SU-DHL-6 (cell line): Measurements from ENCODE around the gene RBMS3.

Source experiments
- H2AFZ ChIP-seq: fragments of 200-600 bp; sonication (generic); 2 replicates; pipeline ENCODE4 v1.6.1; 2014; ENCODE audit warnings: low read depth, mild to moderate bottlenecking, moderate library complexity, mixed read lengths, antibody characterized with exemption, low read length; ENCODE audit not compliant: severe bottlenecking
- H3F3A ChIP-seq: fragments of 200-600 bp; shearing (Covaris generic); 2 replicates; pipeline ENCODE4 v1.6.0; 2016; ENCODE audit warnings: antibody characterized with exemption, mild to moderate bottlenecking; ENCODE audit not compliant: insufficient read depth
- H3K27ac ChIP-seq: fragments of 200-600 bp; sonication (generic); 2 replicates; pipeline ENCODE4 v1.5.1; 2016; ENCODE audit warnings: low read depth, mild to moderate bottlenecking, low read length, moderate library complexity, mixed read lengths
- H3K27me3 ChIP-seq: fragments of 200-600 bp; sonication (generic), shearing (Covaris generic); 2 replicates; pipeline ENCODE4 v1.6.0; 2014; ENCODE audit warnings: mild to moderate bottlenecking, low read length
- H3K36me3 ChIP-seq: fragments of 200-600 bp; sonication (generic); 2 replicates; pipeline ENCODE4 v1.6.1; 2014; ENCODE audit warnings: mild to moderate bottlenecking, low read length, mixed read lengths
- H3K4me2 ChIP-seq: fragments of 300-600, 200-600 bp; shearing (Covaris generic), sonication (generic); 2 replicates; pipeline ENCODE4 v1.6.0; 2014; ENCODE audit warnings: low read length, low read depth, mild to moderate bottlenecking; ENCODE audit not compliant: poor library complexity, severe bottlenecking
- H3K4me3 ChIP-seq: fragments of 200-600 bp; sonication (generic); 2 replicates; pipeline ENCODE4 v1.5.1; 2014; ENCODE audit warnings: antibody characterized with exemption, low read length, mild to moderate bottlenecking, mixed read lengths; ENCODE audit not compliant: insufficient read depth, poor library complexity, severe bottlenecking
- H3K79me2 ChIP-seq: fragments of 200-600 bp; sonication (generic); 2 replicates; pipeline ENCODE4 v1.6.1; 2014; ENCODE audit warnings: mild to moderate bottlenecking, low read length, moderate library complexity; ENCODE audit not compliant: insufficient read depth
- H3K9ac ChIP-seq: fragments of 200-600 bp; sonication (generic); 2 replicates; pipeline ENCODE4 v1.7.0; 2014; ENCODE audit warnings: mild to moderate bottlenecking, low read length
- H3K9me2 ChIP-seq: fragments of 200-600 bp; sonication (generic); replicated peaks from 2 replicates; pipeline ENCODE4 v1.6.1; 2014; ENCODE audit warnings: low read length; ENCODE audit not compliant: insufficient read depth
- H3K9me3 ChIP-seq: fragments of 200-600 bp; sonication (generic); 2 replicates; pipeline ENCODE4 v1.6.1; 2014; ENCODE audit warnings: low read length, mixed read lengths; ENCODE audit not compliant: insufficient read depth
- H4K20me1 ChIP-seq: fragments of 200-600 bp; sonication (generic); 2 replicates; pipeline ENCODE4 v1.6.1; 2014; ENCODE audit warnings: low read depth, mild to moderate bottlenecking, antibody characterized with exemption, low read length, moderate library complexity, mixed read lengths
- EZH2phosphoT487 ChIP-seq: fragments of 200-600 bp; sonication (generic), shearing (Covaris generic); conservative IDR thresholded peaks from 2 replicates; pipeline ENCODE4 v1.6.1; 2018; ENCODE audit warnings: mild to moderate bottlenecking, antibody characterized with exemption, low read length, moderate library complexity, mixed read lengths
- TF ChIP-seq, protein P1 (sequence below): fragments of 200-600 bp; sonication (generic); IDR thresholded peaks from one replicate; pipeline ENCODE4 v1.5.1; 2017; ENCODE audit warnings: antibody characterized with exemption, mild to moderate bottlenecking, low read length, moderate library complexity; ENCODE audit not compliant: insufficient read depth, poor library complexity, severe bottlenecking

Gene RBMS3

DNA sequence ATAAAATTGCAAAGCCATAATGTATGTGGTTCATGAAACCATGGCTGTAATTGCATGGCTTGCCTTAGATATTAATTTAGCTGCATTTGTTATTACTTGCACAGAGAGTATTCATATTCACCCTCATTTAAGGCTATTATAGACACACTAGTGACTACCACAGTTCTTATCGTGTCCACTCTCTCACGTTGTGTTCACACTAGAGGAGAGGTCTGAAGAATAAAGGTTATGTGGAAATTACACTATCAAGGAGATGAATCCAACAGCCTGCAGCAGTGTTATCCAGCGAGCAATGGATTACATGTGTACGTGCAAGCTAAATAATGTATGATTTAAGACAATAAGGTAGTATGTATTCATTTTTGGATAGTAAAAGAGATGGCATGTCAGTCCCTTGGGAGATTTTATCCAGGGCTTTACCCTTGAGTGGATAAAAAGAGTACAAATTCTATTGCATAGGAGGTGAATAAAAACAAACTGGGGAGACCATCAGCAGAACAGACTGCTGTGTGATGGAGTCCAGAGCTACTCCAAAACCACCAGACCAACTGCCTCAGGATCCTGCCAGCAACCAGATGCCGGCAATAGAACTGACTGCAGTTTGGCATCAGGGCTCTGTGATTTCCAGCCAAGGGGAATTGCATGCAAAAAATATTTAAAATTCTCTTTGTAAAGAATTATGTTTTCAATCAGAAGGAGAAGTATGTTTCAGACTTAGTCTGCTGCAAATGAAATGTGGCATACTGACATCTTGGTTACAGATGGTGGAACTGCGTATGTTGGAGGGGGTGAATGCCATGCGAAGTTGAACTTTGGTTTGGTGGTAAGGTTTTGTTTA is 146.6 kb downstream of the RBMS3 start:
- Histone ChIP-seq H3F3A (no peaks in the 10 kb centered on the region), H3K79me2 (no peaks in the 10 kb centered on the region), H3K4me2 (no peak overlapping the region), H3K9me3 (no peaks in the 10 kb centered on the region), H3K27ac (no peak overlapping the region), H3K27me3 (no peaks in the 10 kb centered on the region), H3K9ac (no peak overlapping the region), H2AFZ (no peak overlapping the region), H4K20me1 (no peaks in the 10 kb centered on the region), H3K9me2 (no peaks in the 10 kb centered on the region), H3K4me3 (no peak overlapping the region), H3K36me3 (no peaks in the 10 kb centered on the region)
- TF ChIP-seq, protein P1, sequence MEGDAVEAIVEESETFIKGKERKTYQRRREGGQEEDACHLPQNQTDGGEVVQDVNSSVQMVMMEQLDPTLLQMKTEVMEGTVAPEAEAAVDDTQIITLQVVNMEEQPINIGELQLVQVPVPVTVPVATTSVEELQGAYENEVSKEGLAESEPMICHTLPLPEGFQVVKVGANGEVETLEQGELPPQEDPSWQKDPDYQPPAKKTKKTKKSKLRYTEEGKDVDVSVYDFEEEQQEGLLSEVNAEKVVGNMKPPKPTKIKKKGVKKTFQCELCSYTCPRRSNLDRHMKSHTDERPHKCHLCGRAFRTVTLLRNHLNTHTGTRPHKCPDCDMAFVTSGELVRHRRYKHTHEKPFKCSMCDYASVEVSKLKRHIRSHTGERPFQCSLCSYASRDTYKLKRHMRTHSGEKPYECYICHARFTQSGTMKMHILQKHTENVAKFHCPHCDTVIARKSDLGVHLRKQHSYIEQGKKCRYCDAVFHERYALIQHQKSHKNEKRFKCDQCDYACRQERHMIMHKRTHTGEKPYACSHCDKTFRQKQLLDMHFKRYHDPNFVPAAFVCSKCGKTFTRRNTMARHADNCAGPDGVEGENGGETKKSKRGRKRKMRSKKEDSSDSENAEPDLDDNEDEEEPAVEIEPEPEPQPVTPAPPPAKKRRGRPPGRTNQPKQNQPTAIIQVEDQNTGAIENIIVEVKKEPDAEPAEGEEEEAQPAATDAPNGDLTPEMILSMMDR = no peak
- no peak for TF ChIP-seq EZH2phosphoT487

DNA sequence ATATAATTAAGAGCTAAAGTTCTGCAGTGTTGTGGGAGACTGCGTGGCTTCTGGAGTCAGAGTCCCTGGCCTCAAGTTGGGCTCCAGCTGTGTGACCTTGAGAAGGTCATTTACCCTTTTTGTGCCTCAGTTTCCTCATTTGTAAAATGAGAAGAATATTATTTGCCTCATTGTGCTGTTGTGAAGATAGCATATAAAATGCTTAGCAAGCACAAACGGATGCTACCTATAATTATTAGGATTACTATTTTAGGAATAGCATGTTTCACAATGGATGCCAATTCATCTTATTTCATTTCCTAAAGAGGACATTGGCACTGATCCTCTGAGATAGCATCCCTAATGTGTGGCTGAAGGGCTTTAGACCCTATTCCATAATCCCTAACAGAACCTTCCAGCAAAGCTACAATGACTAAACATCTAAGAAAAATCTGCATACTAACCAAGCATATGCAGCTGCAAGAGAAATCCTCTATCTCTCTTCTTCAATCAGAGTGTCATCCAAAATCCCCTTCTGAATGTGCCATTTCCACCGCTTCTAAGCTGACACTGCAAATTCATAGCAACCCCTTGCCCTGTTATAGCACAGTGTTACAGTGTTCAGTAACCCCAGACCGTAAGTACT is 148.3 kb downstream of the RBMS3 start:
- TF ChIP-seq, protein P1 = no peak
- TF ChIP-seq EZH2phosphoT487 = no peak

DNA sequence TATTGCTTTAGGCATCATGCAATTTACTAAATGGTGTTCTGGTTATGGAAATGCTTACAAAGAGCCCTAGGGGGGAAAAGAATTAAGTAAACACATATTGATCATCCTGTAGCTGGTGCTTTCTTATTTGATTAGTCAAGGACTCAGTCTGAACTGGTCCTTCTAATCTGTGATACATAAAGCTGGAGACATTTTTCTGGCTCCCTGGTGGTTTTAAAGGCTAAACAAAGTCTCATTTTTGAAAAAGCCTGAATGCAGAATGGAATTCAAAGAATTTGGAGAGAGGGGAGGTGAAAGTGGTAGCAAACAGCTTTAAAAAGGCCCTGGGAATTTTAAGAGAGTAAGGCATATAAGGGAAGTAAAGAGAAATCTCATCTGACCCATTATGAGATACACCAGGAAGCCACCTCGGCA is 149.7 kb downstream of the RBMS3 start:
- no peaks in the 10 kb centered on the region for H3F3A ChIP-seq
- H3K9ac ChIP-seq = no peak overlapping the region
- H3K27ac ChIP-seq = no peak overlapping the region
- no peaks in the 10 kb centered on the region for H3K9me2 ChIP-seq
- no peak overlapping the region for H2AFZ ChIP-seq
- no peaks in the 10 kb centered on the region for H3K79me2 ChIP-seq
- no peaks in the 10 kb centered on the region for H3K36me3 ChIP-seq
- no peak overlapping the region for H3K4me3 ChIP-seq
- H3K4me2 ChIP-seq = no peak overlapping the region
- H3K27me3 ChIP-seq = no peaks in the 10 kb centered on the region
- no peaks in the 10 kb centered on the region for H3K9me3 ChIP-seq
- H4K20me1 ChIP-seq = no peaks in the 10 kb centered on the region
- TF ChIP-seq EZH2phosphoT487 = no peak
- TF ChIP-seq, protein P1 = no peak

More for the DNA sequence above, 148.3 kb downstream of the RBMS3 start:
- no peak overlapping the region for H3K4me3 ChIP-seq
- no peak overlapping the region for H2AFZ ChIP-seq
- no peaks in the 10 kb centered on the region for H3K9me2 ChIP-seq
- no peak overlapping the region for H3K9ac ChIP-seq
- no peaks in the 10 kb centered on the region for H3K36me3 ChIP-seq
- H3K4me2 ChIP-seq = no peak overlapping the region
- no peaks in the 10 kb centered on the region for H3K27me3 ChIP-seq
- no peaks in the 10 kb centered on the region for H4K20me1 ChIP-seq
- no peaks in the 10 kb centered on the region for H3K79me2 ChIP-seq
- no peaks in the 10 kb centered on the region for H3F3A ChIP-seq
- H3K9me3 ChIP-seq = no peaks in the 10 kb centered on the region
- no peak overlapping the region for H3K27ac ChIP-seq
